ENCODE results near the gene TBC1D22B.

The TBC1D22B gene

GRCh38 chr6:37280162-37280887, 22.8 kb downstream of the TBC1D22B start:
- H3K9ac ChIP-seq (ENCODE audit: low read depth, low read length, poor library complexity, severe bottlenecking): no peak overlapping the region
- H3K27me3 ChIP-seq (ENCODE audit: insufficient read depth, low read length, poor library complexity, severe bottlenecking): no peaks in the 10 kb centered on the region
- no peak overlapping the region for H2AFZ ChIP-seq (ENCODE audit: low read length)
- no peaks in the 10 kb centered on the region for H3F3A ChIP-seq (ENCODE audit: low read depth)
- H3K4me3 ChIP-seq (ENCODE audit: low read length, poor library complexity, severe bottlenecking): no peak overlapping the region
- H3K9me2 ChIP-seq (replicated peaks; ENCODE audit: low read depth, low read length): no peaks in the 10 kb centered on the region
- peaks cover 28% of the 10 kb centered on the region for H3K4me1 ChIP-seq (ENCODE audit: insufficient read depth, low read length, poor library complexity, severe bottlenecking)
- no peaks in the 10 kb centered on the region for H3K9me3 ChIP-seq (ENCODE audit: insufficient read depth, low read depth, low read length)
- peaks cover 63% of the 10 kb centered on the region; the same call in 1 of the 2 replicates for H3K36me3 ChIP-seq (ENCODE audit: insufficient read depth, low read length)
- peaks cover 46% of the 10 kb centered on the region for H3K79me2 ChIP-seq (ENCODE audit: insufficient read depth, low read length)
- TF ChIP-seq, protein P1, sequence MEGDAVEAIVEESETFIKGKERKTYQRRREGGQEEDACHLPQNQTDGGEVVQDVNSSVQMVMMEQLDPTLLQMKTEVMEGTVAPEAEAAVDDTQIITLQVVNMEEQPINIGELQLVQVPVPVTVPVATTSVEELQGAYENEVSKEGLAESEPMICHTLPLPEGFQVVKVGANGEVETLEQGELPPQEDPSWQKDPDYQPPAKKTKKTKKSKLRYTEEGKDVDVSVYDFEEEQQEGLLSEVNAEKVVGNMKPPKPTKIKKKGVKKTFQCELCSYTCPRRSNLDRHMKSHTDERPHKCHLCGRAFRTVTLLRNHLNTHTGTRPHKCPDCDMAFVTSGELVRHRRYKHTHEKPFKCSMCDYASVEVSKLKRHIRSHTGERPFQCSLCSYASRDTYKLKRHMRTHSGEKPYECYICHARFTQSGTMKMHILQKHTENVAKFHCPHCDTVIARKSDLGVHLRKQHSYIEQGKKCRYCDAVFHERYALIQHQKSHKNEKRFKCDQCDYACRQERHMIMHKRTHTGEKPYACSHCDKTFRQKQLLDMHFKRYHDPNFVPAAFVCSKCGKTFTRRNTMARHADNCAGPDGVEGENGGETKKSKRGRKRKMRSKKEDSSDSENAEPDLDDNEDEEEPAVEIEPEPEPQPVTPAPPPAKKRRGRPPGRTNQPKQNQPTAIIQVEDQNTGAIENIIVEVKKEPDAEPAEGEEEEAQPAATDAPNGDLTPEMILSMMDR (conservative IDR thresholded peaks at IDR 0.05; ENCODE audit: low read length): no peak
- no peak for TF ChIP-seq EZH2phosphoT487 (IDR thresholded peaks at IDR 0.05; ENCODE audit: borderline replicate concordance)
- no peak overlapping the region for H3K4me2 ChIP-seq (ENCODE audit: low read depth, low read length, poor library complexity, severe bottlenecking)
- no peaks in the 10 kb centered on the region for H4K20me1 ChIP-seq (ENCODE audit: insufficient read depth, low read length, poor library complexity, severe bottlenecking)

DNA sequence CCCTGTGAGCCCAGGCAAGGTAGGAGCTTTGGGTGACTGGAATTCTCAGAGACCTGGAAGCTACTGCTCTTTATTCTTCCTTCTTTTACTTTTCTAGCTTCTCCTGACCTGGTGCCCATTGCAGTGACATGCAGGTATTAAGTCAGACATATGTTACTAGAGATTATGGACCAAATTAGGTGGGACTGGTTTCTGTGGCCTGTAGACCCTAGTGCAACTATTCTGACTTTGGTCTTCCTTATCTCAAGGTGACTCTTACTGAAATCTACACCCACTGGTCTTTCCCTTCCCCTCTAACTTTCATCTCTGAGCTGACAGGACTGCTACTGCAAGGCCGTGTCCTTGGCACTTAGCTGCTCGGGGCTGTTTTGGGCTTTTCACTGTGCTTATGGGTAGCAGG, 24.8 kb downstream of the TBC1D22B start:
- no peaks in the 10 kb centered on the region for H4K20me1 ChIP-seq (ENCODE audit: insufficient read depth, low read length, poor library complexity, severe bottlenecking)
- no peak overlapping the region for H2AFZ ChIP-seq (ENCODE audit: low read length)
- peaks cover 30% of the 10 kb centered on the region for H3K79me2 ChIP-seq (ENCODE audit: insufficient read depth, low read length)
- no peaks in the 10 kb centered on the region for H3K9me2 ChIP-seq (replicated peaks; ENCODE audit: low read depth, low read length)
- TF ChIP-seq EZH2phosphoT487 (IDR thresholded peaks at IDR 0.05; ENCODE audit: borderline replicate concordance): no peak
- TF ChIP-seq, protein P1 (conservative IDR thresholded peaks at IDR 0.05; ENCODE audit: low read length): no peak
- no peaks in the 10 kb centered on the region for H3K27me3 ChIP-seq (ENCODE audit: insufficient read depth, low read length, poor library complexity, severe bottlenecking)
- no peak overlapping the region for H3K4me2 ChIP-seq (ENCODE audit: low read depth, low read length, poor library complexity, severe bottlenecking)
- H3K9me3 ChIP-seq (ENCODE audit: insufficient read depth, low read depth, low read length): no peaks in the 10 kb centered on the region
- no peaks in the 10 kb centered on the region for H3F3A ChIP-seq (ENCODE audit: low read depth)
- no peak overlapping the region for H3K4me3 ChIP-seq (ENCODE audit: low read length, poor library complexity, severe bottlenecking)
- H3K9ac ChIP-seq (ENCODE audit: low read depth, low read length, poor library complexity, severe bottlenecking): no peak overlapping the region
- H3K4me1 ChIP-seq (ENCODE audit: insufficient read depth, low read length, poor library complexity, severe bottlenecking): peaks cover 23% of the 10 kb centered on the region
- peaks cover 74% of the 10 kb centered on the region; the same call in 1 of the 2 replicates for H3K36me3 ChIP-seq (ENCODE audit: insufficient read depth, low read length)

DNA sequence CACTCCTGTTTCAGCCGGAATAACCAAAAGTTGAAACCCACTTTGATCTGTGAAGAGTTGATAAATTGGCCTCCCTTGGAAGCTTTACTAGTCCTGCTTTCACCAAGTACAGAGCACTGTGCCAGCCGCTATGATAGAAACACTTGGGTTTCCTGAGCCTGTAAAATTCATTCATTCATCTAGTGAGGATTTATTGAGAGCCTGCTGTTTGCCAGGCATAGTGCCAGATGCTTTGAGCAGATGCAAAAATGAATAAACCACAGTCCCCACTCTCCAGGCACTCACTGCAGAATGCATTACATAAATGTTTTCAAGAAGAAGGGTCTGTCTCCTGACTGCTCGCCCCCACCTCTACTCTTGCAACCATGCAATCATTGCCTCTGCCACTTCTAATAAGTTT, 25.7 kb downstream of the TBC1D22B start:
- Histone ChIP-seq H3K79me2 (ENCODE audit: insufficient read depth, low read length) (peaks cover 23% of the 10 kb centered on the region), H4K20me1 (ENCODE audit: insufficient read depth, low read length, poor library complexity, severe bottlenecking) (no peaks in the 10 kb centered on the region), H3K4me2 (ENCODE audit: low read depth, low read length, poor library complexity, severe bottlenecking) (no peak overlapping the region), H3K36me3 (ENCODE audit: insufficient read depth, low read length) (peaks cover 83% of the 10 kb centered on the region; the same call in 1 of the 2 replicates), H3K4me1 (ENCODE audit: insufficient read depth, low read length, poor library complexity, severe bottlenecking) (peaks cover 16% of the 10 kb centered on the region), H3K9me2 (replicated peaks; ENCODE audit: low read depth, low read length) (no peaks in the 10 kb centered on the region), H3K9me3 (ENCODE audit: insufficient read depth, low read depth, low read length) (no peaks in the 10 kb centered on the region), H2AFZ (ENCODE audit: low read length) (no peak overlapping the region), H3K27me3 (ENCODE audit: insufficient read depth, low read length, poor library complexity, severe bottlenecking) (no peaks in the 10 kb centered on the region), H3K4me3 (ENCODE audit: low read length, poor library complexity, severe bottlenecking) (no peak overlapping the region), H3F3A (ENCODE audit: low read depth) (no peaks in the 10 kb centered on the region), H3K9ac (ENCODE audit: low read depth, low read length, poor library complexity, severe bottlenecking) (no peak overlapping the region)
- TF ChIP-seq, protein P1 (conservative IDR thresholded peaks at IDR 0.05; ENCODE audit: low read length): no peak
- TF ChIP-seq EZH2phosphoT487 (IDR thresholded peaks at IDR 0.05; ENCODE audit: borderline replicate concordance): no peak

Data from Loucy (cell line).